Body of pancreas (tissue), 4 donors: ENCODE data around the gene OR10A5. TPM values are rescaled to one million over a fixed set of nuclear protein-coding genes. Genes with fewer than 3 reads are reported as not detected.
"Not testable (repeated sequence)": the region's sequence is repeated elsewhere in the genome, so short reads cannot be mapped to it uniquely, and the experiment has no call there.

Experiments
- ATAC-seq: fragments of 150-250 bp; one replicate; pipeline ENCODE4 v1.9.1; 2016
- DNase-seq, 4 donors: peaks; one replicate each; pipeline ENCODE4 v3.0.0-alpha.2; 2019
- H3K27ac ChIP-seq, 4 donors: fragments of 200-600 bp; sonication (generic); 1 replicate in 3 of 4; 2 replicates in 1 of 4; pipeline versions ENCODE4 v1.5.1 to v1.6.1; 2016 to 2019; ENCODE audit warnings: mild to moderate bottlenecking in 1 of 4, mixed read lengths in 1 of 4, moderate library complexity in 1 of 4
- H3K27me3 ChIP-seq, 2 donors: fragments of 200-600 bp; sonication (generic); one replicate each; pipeline ENCODE4 v1.6.0; 2016; ENCODE audit warnings: mild to moderate bottlenecking in 1 of 2
- H3K36me3 ChIP-seq, 2 donors: fragments of 200-600 bp; sonication (generic); replicated peaks in 1 of 2; 2 replicates each; pipeline ENCODE4 v1.5.1; 2016; ENCODE audit warnings: low read depth in 2 of 2; ENCODE audit not compliant: insufficient read depth in 1 of 2
- H3K4me1 ChIP-seq: fragments of 200-600 bp; sonication (generic); one replicate; pipeline ENCODE4 v1.6.0; 2016
- H3K4me3 ChIP-seq, 2 donors: fragments of 200-600 bp; sonication (generic); 1 replicate in 1 of 2; 2 replicates in 1 of 2; pipeline ENCODE4 v1.5.1; 2016 to 2019
- H3K9me3 ChIP-seq, 3 donors: fragments of 200-600 bp; sonication (generic); 1 replicate in 2 of 3; 2 replicates in 1 of 3; pipeline ENCODE4 v1.5.1; 2016
- CTCF ChIP-seq, 7 experiments: fragments of 450-650 bp in 4 of 7; fragments of 200-600 bp in 3 of 7; sonication (generic) in 3 of 7; IDR thresholded peaks; one replicate each; pipeline ENCODE4 v1.5.1; 2016 to 2019; ENCODE audit warnings: antibody characterized with exemption in 7 of 7
- POLR2A ChIP-seq, 3 donors: fragments of 450-650 bp; IDR thresholded peaks; one replicate each; pipeline ENCODE4 v1.6.1; 2016; ENCODE audit warnings: antibody characterized with exemption in 3 of 3, mild to moderate bottlenecking in 2 of 3
- WGBS, 2 donors: methylation state at CpG; one replicate each; pipeline ENCODE4 v1.1.5; 2017; 5-methylcytosine and 5-hydroxymethylcytosine counted together
- intact Hi-C: fragments of 100-400 bp; cut with DNase I; formaldehyde crosslinking; loops from one replicate; pipeline ENCODE4 v1.15.1; 2023
- total RNA-seq, 2 donors: library from RNA; depleted of rRNA; stranded (reverse); fragments of >200 nt; gene quantifications; one replicate each; pipeline ENCODE4 v1.1.0, GENCODE V29; 2016

Gene OR10A5
- total RNA-seq, 2 donors from 2014 or later = not detected

DNA sequence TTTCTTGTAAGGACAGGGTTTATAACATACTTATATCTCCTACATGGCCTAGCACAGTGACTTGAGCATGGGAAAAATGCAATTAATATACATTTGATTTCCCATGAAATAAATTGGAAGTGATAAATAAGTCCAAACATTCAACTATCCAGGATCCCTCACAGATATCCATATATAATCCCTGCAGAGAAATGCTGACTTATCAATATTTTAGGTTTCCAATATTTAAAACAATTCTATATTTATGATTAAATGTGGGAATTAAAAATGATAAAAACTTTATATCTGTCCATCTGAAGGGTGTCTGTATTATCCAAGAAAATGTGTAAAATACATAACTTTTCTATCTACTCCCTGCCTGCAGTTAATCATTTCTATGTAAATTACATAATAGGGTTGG lies 37.3 kb downstream of the OR10A5 start:
- ATAC-seq (no peak), DNase-seq (no peak)
- H3K27ac ChIP-seq = no peak overlapping the region
- H3K27me3 ChIP-seq = no peaks in the 10 kb centered on the region
- no peaks in the 10 kb centered on the region for H3K9me3 ChIP-seq
- no peaks in the 10 kb centered on the region for H3K36me3 ChIP-seq
- TF ChIP-seq CTCF (IDR thresholded peaks at IDR 0.05) (no peak), POLR2A (IDR thresholded peaks at IDR 0.05) (no peak)
- no peak overlapping the region for H3K4me3 ChIP-seq
- no peaks in the 10 kb centered on the region for H3K4me1 ChIP-seq
- intact Hi-C loops = no loop called here

DNA sequence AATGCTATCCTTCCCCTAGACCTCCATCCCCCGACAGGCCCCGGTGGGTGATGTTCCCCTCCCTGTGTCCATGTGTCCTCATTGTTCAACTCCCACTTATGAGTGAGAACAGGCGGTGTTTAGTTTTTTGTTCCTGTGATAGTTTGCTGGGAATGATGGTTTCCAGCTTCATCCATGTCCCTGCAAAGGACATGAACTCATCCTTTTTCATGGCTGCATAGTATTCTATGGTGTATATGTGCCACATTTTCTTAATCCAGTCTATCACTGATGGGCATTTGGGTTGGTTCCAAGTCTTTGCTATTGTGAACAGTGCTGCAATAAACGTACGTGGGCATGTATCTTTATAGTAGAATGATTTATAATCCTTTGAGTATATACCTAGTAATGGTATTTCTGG lies 42.2 kb downstream of the OR10A5 start:
- H3K4me3 ChIP-seq, DNase-seq, ATAC-seq, H3K9me3 ChIP-seq, H3K27ac ChIP-seq, H3K27me3 ChIP-seq, H3K4me1 ChIP-seq, intact Hi-C loops, H3K36me3 ChIP-seq: not testable (repeated sequence)
- WGBS, 2 donors = 87 to 94% methylated on average over 5 of the region's 5 CpGs

DNA sequence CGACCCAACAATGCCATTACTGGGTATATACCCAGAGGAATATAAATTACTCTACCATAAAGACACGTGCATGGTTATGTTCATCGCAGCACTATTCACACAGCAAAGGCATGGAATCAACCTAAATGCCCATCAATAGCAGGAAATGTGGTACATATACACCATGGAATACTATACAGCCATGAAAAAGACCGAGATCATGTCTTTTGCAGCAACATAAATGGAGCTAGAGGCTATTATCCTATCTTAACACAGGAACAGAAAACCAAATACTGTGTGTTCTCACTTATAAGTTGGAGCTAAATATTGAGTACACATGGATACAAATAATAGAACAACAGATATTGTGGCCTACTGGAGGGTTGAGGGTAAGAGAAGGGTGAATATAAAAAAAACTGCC lies 43.3 kb downstream of the OR10A5 start:
- TF ChIP-seq CTCF (IDR thresholded peaks at IDR 0.05) (no peak), POLR2A (IDR thresholded peaks at IDR 0.05) (no peak)
- Histone ChIP-seq H3K4me3 (no peak overlapping the region), H3K27ac (no peak overlapping the region), H3K36me3 (no peaks in the 10 kb centered on the region), H3K4me1 (no peaks in the 10 kb centered on the region), H3K27me3 (no peaks in the 10 kb centered on the region), H3K9me3 (no peaks in the 10 kb centered on the region)
- intact Hi-C loops = no loop called here
- DNase-seq (no peak), ATAC-seq (no peak)
- WGBS, 2 donors = 88 to 90% methylated on average over 4 of the region's 4 CpGs

- Histone ChIP-seq H3K9me3 (no peaks in the 10 kb centered on the region), H3K4me1 (no peaks in the 10 kb centered on the region), H3K27me3 (no peaks in the 10 kb centered on the region), H3K4me3 (no peak overlapping the region), H3K27ac (no peak overlapping the region), H3K36me3 (no peaks in the 10 kb centered on the region)
- intact Hi-C loops = no loop called here
- WGBS, 2 donors = 74 to 86% methylated on average over 1 of the region's 1 CpG
- DNase-seq (no peak), ATAC-seq (no peak)
- TF ChIP-seq CTCF (IDR thresholded peaks at IDR 0.05) (no peak), POLR2A (IDR thresholded peaks at IDR 0.05) (no peak)
Observed at GRCh38 chr11:6889835-6890234, 44.4 kb downstream of the OR10A5 start.

DNA sequence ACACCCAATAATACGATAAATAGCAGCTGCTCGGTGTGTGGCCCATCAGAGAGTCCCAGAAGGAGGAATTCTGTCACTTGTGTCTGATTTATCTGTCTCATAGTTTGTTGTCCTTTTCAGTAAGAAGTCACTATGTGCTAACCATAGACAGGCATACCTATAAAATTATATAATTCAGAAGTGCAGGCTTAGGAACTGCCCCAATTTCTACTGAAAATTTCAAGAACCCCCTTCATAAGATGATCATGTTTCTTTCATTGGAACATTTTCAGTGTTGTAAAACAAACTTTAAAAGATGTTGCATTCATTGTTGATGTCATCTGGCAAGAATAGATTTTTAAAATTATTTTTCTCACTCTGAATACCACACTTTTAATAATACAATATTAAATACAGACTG lies 46.9 kb downstream of the OR10A5 start, which contains the start of gene OR2D2:
OR2D2 (minus strand) TSS at position 101 of the 400 bp plus-strand sequence; CDS start at position 101, 0 bp downstream.
- H3K4me3 ChIP-seq = no peak within 1 kb of the TSS
- no peaks in the 10 kb centered on the region for H3K36me3 ChIP-seq
- ATAC-seq (no peak), DNase-seq (no peak)
- no peaks in the 10 kb centered on the region for H3K9me3 ChIP-seq
- WGBS, 2 donors = 93% methylated on average over 2 of the region's 2 CpGs
- intact Hi-C loops = no loop called here
- H3K27ac ChIP-seq = no peak within 1 kb of the TSS
- H3K27me3 ChIP-seq = no peaks in the 10 kb centered on the region
- no peaks in the 10 kb centered on the region for H3K4me1 ChIP-seq
- no peak for TF ChIP-seq CTCF (IDR thresholded peaks at IDR 0.05)
